ENCODE measurements around the gene EPSTI1. TPM values are rescaled to one million over a fixed set of nuclear protein-coding genes. Genes with fewer than 3 reads are reported as not detected.

Gene EPSTI1
- polyA plus RNA-seq, 2 of the 4 experiments (the other 2 are of a cell fraction) = 0.05 to 0.10 TPM

- no peak overlapping the region for H3K4me2 ChIP-seq
- ChIA-PET POLR2A (no interaction called here), CTCF (no interaction called here)
- H3K4me1 ChIP-seq = no peaks in the 10 kb centered on the region
- DNase-seq (ENCODE audit: low read depth in 1 of 2, low spot score in 1 of 2) (no peak), FAIRE-seq (no peak), ATAC-seq (no peak)
- 57% methylated on average over 4 of the region's 11 CpGs for WGBS (ENCODE audit: missing lambda C conversion rate)
- H3K4me3 ChIP-seq = no peak overlapping the region
- TF ChIP-seq JUNB (IDR thresholded peaks at IDR 0.05) (no peak), CHD4 (IDR thresholded peaks at IDR 0.05; ENCODE audit: borderline replicate concordance) (no peak), SREBF2 (IDR thresholded peaks at IDR 0.05) (no peak), MYC (IDR thresholded peaks at IDR 0.05; ENCODE audit: borderline replicate concordance, low read length) (no peak), SMC3 (IDR thresholded peaks at IDR 0.05) (no peak), CHD2 (IDR thresholded peaks at IDR 0.05; ENCODE audit: low read length, partially characterized antibody) (no peak), POLR2A (IDR thresholded peaks at IDR 0.05; ENCODE audit: low read length) (no peak), BCL3 (IDR thresholded peaks at IDR 0.05) (no peak), ESRRA (IDR thresholded peaks at IDR 0.05; ENCODE audit: borderline replicate concordance, low read length) (no peak), KDM1A (IDR thresholded peaks at IDR 0.05; ENCODE audit: low read depth) (no peak), RNF2 (IDR thresholded peaks at IDR 0.05; ENCODE audit: borderline replicate concordance, low read depth) (no peak), KDM5A (IDR thresholded peaks at IDR 0.05) (no peak), CBX8 (IDR thresholded peaks at IDR 0.05) (no peak), POLR2AphosphoS2 (conservative IDR thresholded peaks at IDR 0.05; ENCODE audit: low read length) (no peak), EHF (CRISPR knock-in tag; IDR thresholded peaks at IDR 0.05) (no peak), ZNF302 (CRISPR knock-in tag; IDR thresholded peaks at IDR 0.05) (no peak), ZFP36 (IDR thresholded peaks at IDR 0.05; ENCODE audit: borderline replicate concordance, partially characterized antibody) (no peak), RFX5 (IDR thresholded peaks at IDR 0.05) (no peak), NFE2L2 (conservative IDR thresholded peaks at IDR 0.05; ENCODE audit: low read length) (no peak)
- no peak overlapping the region for H3K27ac ChIP-seq
- H3K9me3 ChIP-seq = no peaks in the 10 kb centered on the region
Measured at GRCh38 chr13:42947925-42948324, 44.1 kb downstream of the EPSTI1 start.

GRCh38 chr13:42946927-42947326 is 45.1 kb downstream of the EPSTI1 start:
- H3K27ac ChIP-seq = no peak overlapping the region
- FAIRE-seq (no peak), ATAC-seq (no peak), DNase-seq (ENCODE audit: low read depth in 1 of 2, low spot score in 1 of 2) (no peak)
- ChIA-PET POLR2A (no interaction called here), CTCF (no interaction called here)
- 17% methylated on average over 1 of the region's 1 CpG for whole genome bisulfite sequencing (ENCODE audit: missing lambda C conversion rate)
- H3K9me3 ChIP-seq = no peaks in the 10 kb centered on the region
- H3K4me1 ChIP-seq = no peaks in the 10 kb centered on the region
- TF ChIP-seq BHLHE40 (IDR thresholded peaks at IDR 0.05; ENCODE audit: low read depth, low read length) = no peak
- TF ChIP-seq JUNB (IDR thresholded peaks at IDR 0.05) = no peak
- TF ChIP-seq MAFK (IDR thresholded peaks at IDR 0.05; ENCODE audit: partially characterized antibody) = no peak
- no peak for TF ChIP-seq MAX (IDR thresholded peaks at IDR 0.05)
- TF ChIP-seq E2F6 (IDR thresholded peaks at IDR 0.05; ENCODE audit: borderline replicate concordance, low read depth) = no peak
- TF ChIP-seq CHD4 (IDR thresholded peaks at IDR 0.05; ENCODE audit: borderline replicate concordance) = no peak
- TF ChIP-seq RFX5 (IDR thresholded peaks at IDR 0.05) = no peak
- TF ChIP-seq EP300 (IDR thresholded peaks at IDR 0.05) = no peak
- no peak for TF ChIP-seq HOXB5 (CRISPR knock-in tag; IDR thresholded peaks at IDR 0.05)
- TF ChIP-seq ZNF302 (CRISPR knock-in tag; IDR thresholded peaks at IDR 0.05) = no peak
- no peak for TF ChIP-seq PHF8 (IDR thresholded peaks at IDR 0.05; ENCODE audit: borderline replicate concordance, low read depth)
- no peak overlapping the region for H3K4me3 ChIP-seq
- H3K4me2 ChIP-seq = no peak overlapping the region

All from A549 (cell line).